Astrocyte of the cerebellum (primary cell): ENCODE data around the gene EGFR.

Experiments
- DNase-seq: peaks from one replicate; pipeline ENCODE4 v3.0.0-alpha.2; 2011; ENCODE audit warnings: low read depth
- H3K4me3 ChIP-seq: 2 replicates; pipeline ENCODE4 v1.5.1; 2011; ENCODE audit warnings: mild to moderate bottlenecking, low read depth, low read length, moderate library complexity
- in situ Hi-C: cut with HindIII; loops from 2 replicates; pipeline ENCODE4 v1.10.0; 2017; ENCODE audit warnings: low sequenced_read_pairs
- TF ChIP-seq, protein P1 (sequence below): IDR thresholded peaks from 2 replicates; pipeline ENCODE4 v1.5.1; 2012; ENCODE audit warnings: low read length, low read depth, moderate library complexity, mild to moderate bottlenecking; ENCODE audit errors: missing control alignments

Gene EGFR

DNA sequence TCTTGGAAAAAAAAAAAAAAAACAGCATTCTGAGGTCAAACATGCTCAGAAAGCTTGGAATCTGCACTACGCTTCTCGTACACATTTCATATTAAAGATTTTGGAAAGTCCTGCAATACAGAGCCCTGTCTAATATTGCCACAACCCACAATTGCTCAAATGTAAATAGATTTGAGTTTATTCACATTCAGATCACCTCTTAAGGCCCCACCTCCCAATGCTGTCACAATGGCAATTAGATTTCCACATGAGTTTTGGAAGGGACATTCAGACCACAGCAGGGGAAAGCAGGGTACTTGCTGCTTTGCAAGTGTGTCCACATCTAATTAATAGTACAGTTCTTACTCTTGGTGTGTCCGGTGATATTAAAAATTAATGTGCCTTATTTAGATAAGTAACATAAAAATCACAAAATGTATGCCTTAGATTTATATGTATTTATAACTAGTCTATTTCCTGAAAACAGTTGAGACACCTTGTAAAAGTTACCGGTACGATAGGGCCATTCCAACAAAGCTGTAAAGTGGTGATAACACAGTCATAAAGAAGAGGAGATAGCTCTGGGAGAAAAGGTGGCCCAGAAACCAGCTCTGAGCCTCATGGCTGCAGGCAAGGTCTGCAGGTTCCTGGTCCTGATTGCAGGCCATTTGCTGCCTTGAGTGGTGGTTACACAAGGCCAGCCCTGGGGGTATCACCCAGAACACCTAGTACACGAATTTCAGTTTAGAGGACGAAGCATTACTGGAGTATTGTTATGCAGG lies 27.9 kb downstream of the EGFR start:
- no peak for DNase-seq
- H3K4me3 ChIP-seq = no peak overlapping the region
- in situ Hi-C loops = no loop called here

DNA sequence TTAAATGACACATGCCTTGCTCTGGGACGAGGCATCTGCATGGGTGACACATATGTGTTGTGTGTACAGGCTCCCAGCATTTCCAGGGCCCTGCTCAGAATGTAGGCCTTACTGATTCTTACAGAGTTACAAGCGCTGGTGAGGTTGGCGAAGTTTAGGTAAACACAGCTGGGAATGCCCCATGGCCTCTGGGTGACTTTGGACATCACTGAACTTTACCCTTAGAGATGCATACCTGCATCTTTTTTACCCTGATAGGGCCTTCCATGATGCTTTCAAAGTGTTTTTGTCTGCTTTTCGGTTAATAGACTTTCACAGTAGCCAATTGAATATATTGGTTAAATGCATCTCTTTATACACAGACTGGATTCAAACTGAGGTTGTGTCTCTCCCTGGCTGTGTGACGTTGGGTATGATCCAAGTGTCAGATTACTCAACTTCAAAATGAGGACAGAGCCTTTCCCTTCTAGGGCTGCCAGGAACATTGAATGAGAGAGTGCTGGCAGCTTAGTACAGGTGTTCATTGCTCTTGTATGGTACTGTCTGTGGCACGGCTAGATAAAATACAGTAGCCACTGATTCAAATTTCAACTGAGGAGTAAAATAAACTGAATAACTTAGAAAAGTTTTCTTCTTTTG lies 29.5 kb downstream of the EGFR start:
- no peak overlapping the region for H3K4me3 ChIP-seq
- TF ChIP-seq, protein P1, sequence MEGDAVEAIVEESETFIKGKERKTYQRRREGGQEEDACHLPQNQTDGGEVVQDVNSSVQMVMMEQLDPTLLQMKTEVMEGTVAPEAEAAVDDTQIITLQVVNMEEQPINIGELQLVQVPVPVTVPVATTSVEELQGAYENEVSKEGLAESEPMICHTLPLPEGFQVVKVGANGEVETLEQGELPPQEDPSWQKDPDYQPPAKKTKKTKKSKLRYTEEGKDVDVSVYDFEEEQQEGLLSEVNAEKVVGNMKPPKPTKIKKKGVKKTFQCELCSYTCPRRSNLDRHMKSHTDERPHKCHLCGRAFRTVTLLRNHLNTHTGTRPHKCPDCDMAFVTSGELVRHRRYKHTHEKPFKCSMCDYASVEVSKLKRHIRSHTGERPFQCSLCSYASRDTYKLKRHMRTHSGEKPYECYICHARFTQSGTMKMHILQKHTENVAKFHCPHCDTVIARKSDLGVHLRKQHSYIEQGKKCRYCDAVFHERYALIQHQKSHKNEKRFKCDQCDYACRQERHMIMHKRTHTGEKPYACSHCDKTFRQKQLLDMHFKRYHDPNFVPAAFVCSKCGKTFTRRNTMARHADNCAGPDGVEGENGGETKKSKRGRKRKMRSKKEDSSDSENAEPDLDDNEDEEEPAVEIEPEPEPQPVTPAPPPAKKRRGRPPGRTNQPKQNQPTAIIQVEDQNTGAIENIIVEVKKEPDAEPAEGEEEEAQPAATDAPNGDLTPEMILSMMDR = no peak
- DNase-seq = no peak
- in situ Hi-C loops = no loop called here

More for the DNA sequence above, 27.9 kb downstream of the EGFR start:
- TF ChIP-seq, protein P1 = no peak

DNA sequence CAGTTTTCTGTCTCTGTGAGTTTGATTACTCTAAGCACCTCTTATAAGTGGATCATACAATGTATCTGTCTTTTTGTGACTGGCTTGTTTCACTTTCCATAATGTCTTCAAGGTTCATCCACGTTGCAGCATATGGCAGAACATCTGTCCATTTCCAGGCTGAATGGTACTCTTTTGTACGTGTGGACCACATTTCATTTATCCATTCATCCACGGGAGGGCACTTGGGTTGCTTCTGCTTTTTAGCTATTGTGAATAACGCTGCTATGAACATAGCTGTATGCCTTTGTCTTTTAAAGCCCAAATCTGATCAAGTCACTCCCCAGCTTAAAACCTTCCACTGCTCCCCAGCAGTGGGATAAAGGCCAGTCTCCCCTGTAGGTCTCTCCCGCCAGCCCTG lies 31.5 kb downstream of the EGFR start:
- TF ChIP-seq, protein P1 = peak; percentile 7
- H3K4me3 ChIP-seq = no peak overlapping the region

DNA sequence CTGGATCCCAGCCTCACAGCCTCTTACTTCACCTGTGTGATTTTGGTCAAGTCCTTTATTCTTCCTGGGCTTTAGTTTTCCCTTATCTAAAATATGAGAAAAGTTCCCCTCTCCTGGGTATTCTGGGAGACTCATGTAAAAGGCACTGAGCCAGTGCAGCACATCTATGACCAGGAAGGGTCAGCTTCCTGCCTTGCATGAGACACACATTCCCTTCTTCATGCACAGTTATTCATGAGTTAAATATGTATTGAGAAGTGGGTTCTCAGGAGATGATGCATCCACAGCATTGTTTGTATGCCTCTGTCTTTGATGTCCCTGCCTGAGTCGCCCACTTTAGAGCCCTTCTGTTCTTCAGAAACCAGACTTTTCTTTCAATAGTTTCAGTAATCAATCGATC lies 33.3 kb downstream of the EGFR start:
- TF ChIP-seq, protein P1 = no peak
- in situ Hi-C loops = loop anchor here (25.0 kb wide), 1 partner anchor 240 kb away; no protein-coding TSS in a partner anchor
- no peak for DNase-seq
- H3K4me3 ChIP-seq = no peak overlapping the region

More for the DNA sequence above, 31.5 kb downstream of the EGFR start:
- in situ Hi-C loops = loop anchor here (25.0 kb wide), 1 partner anchor 238 kb away; no protein-coding TSS in a partner anchor
- DNase-seq = no peak

DNA sequence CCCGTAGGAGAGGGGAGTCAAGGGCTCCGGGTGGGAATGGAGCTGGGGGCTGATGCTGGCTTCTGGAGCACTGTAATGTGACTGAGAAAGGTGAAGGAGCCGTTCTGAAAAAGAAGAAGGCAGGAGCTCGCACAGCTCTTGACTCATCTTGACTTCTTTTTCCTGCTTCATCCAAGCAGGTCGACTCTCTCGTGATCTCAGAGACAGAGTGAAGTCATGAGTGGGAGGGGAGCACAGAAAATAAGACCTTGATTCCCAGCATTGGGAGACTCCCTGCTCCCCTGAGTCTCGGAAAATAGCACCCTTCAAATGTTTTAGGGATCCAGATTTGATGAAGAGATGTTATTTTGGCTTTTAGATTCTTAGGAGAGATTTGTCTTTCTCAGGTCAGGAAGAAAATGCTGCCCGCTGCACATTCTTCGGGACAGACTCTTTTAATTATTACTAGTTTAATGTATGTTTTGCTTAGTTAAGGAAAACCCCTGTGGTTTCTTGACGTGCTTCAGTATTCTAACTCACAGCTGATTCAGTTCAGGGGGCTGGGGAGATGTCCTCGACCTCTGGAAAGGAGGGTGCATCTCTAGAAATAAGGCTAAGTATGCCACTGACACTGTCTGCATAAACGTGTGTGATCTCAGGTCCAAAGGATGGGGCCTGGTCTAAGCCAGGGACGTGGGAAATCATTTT lies 34.1 kb downstream of the EGFR start:
- no peak for DNase-seq
- H3K4me3 ChIP-seq = no peak overlapping the region

More for the DNA sequence above, 34.1 kb downstream of the EGFR start:
- in situ Hi-C loops = loop anchor here (25.0 kb wide), 1 partner anchor 241 kb away; no protein-coding TSS in a partner anchor
- TF ChIP-seq, protein P1 = no peak
